HPDE6-E6E7 (cell line): ENCODE measurements around the gene HERPUD2.
A peak's percentile ranks its signal among the peaks of the same experiment; 100 is the strongest.
"Not testable (repeated sequence)": the region's sequence is repeated elsewhere in the genome, so short reads cannot be mapped to it uniquely, and the experiment has no call there.

ENCODE experiments used
- DNase-seq: peaks from one replicate; pipeline ENCODE4 v3.0.0; 2011; ENCODE audit warnings: missing footprints; ENCODE audit errors: extremely low spot score

The HERPUD2 gene

DNA sequence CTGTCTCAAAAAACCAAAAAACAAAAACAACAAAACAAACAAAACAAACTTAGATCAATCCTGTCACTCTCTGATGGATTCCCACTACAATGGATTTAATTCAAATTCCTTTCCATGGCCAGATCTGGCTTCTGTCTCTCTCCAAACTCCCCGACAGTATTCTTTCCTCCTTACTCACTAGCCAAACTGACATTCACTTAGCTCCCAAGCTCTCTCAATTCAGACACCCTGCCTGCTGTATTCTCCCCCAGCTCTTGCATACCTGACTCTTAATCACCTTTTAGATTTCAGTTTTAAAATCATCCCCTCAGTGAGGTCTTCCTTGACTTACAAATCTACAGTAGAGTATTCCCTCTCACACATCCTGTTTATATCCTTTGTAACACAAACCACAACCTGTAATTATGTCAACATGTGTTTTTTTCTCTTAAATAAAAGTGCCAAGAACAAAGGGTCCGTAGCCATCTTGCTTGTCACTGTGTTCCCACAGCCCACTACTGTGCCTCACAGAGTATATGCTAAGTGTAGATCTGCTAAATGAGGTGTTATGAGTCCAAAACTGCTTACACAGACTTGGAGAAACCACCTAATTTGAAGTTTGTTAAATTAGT lies 14.4 kb downstream of the HERPUD2 start:
- DNase-seq = no peak

DNA sequence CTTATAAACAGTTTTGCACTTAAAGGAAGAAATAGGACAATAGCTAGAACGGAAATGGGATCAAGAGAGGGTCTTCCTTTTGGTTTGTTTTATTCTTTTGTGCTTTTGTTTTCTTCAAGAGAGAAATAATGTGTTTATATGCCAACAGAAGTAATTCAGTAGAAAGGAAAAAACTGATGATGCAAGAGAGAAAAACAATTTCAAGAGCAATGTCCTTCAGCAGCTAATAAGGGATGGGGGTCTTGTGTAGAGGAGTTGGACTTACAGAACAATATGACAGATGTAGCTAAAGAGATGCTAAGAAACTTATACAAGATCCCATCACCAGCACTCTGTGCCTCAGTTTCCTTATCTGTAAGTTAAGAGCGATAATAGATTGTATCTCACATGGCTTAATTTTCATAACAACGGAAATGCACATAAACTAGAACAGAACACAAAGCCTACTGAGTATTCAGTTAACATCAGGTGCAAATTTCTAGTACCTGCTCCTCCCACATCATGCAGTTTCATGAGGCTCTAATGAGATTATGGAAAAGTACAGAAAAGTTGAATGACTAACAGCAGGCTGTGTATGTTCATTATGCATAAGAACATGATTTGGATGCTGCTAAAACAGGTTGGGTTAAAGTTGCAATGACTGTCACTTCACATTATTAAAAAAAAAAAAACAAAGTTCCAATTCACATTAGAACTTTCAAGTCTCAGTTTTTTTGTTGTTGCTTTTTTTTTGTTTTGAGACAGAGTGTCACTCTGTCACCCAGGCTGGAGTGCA lies 17.2 kb downstream of the HERPUD2 start:
- no peak for DNase-seq

DNA sequence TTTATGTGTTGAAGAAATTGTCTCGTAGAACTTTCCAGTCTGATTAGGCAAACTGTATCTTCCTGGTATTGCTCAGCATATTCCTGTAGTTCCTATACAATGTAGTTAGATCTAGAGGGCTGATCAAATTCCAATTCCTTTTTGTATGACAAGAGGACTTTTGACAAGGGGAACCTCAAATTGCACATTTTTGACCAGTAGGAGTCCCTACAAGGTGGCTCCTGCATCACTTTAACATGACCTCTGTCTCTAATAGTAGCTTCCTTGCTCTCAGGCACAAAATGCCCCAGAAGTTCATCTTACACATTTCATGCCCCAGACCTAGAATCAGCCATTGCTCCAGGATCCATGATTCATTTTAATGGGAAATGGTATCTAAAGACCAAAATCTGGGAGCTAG lies 18.7 kb downstream of the HERPUD2 start:
- no peak for DNase-seq

DNA sequence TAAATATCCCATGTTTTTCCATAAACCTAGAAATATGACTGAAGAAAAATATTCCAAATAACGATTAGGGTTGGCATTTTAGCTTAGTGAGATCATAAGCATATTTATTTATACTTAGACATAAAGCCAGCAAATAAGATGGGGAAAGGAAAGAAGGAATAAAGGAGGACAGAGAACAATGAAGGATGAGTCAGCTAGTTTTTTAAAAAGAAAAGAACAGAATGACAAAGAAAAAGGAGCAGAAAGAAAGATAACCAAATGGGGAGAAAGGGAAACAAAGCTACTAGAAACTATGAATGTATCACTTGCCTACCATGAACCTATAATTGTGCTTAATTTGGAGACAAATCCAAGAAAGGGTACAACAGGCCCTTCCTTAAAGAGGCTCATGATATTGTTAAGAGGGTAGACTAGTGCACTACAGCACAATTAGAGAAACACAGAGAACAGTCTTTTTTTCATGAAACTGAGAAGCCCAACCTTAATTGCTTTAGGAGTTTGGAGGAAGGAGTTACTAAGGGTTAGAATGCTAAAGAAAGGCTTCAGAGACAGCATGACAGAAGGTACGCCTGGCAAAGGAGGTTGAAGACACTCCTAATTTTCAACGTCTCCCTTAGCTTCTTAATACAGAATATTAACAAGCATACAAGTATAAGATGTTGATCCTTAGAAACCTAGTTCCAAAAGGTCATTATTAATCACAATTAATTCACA lies 23.9 kb downstream of the HERPUD2 start:
- no peak for DNase-seq

- not testable (repeated sequence) for DNase-seq
Measured at GRCh38 chr7:35660411-35660810, 34.5 kb downstream of the HERPUD2 start.

- no peak for DNase-seq
Measured at GRCh38 chr7:35658606-35659201, 36.2 kb downstream of the HERPUD2 start.

DNA sequence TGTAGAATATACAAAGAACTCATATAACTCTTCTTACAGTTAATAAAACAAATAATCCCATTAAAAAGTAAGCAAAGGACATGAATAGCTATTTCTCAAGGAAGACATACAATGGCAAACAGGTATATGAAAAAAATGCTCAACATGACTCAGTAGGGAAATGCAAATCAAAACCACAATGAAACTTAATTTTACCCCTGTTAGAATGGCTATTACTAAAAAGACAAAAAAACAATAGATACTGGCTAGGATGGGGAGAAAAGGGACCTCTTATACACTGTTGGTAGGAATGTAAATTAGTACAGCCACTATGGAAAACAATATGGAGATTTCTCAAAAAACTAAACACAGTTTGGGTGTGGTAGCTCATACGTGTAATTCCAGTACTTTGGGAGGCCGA lies 37.8 kb downstream of the HERPUD2 start:
- DNase-seq = no peak

DNA sequence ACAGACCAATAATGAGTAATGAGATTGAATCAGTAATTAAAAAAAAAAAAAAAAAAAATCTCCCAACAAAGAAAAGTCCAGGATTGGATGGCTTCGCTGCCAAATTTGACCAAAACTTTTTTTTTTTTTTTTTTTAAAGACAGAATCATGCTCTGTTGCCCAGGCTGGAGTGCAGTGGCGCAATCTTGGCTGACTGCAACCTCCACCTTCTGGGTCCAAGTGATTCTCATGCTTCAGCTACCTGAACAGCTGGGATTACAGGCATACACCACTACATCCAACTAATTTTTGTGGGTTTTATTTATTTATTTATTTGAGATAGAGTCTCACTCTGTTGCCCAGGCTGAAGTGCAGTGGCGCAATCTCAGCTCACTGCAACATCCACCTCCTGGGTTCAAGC lies 40.4 kb downstream of the HERPUD2 start:
- DNase-seq = not testable (repeated sequence)

DNA sequence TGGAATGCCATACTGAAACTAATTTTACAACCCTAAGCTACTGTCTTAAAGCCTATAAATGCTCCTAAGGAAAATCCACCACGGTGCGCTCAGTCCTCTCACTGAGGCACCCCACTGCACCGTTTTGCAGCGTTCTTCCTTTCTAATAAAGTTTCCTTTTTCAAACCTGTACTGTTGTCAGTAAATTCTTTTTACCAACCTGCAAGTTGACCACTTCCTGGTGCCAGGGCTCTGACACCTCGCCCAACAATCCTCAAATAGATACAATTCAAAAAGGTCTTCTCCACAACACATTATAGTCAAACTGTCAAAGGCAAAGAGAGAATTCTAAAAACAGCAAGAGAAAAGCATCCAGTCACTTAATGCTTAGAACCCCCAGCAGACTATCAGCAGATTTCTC lies 42.8 kb downstream of the HERPUD2 start:
- DNase-seq = no peak

GRCh38 chr7:35650751-35651150 lies 44.2 kb downstream of the HERPUD2 start:
- DNase-seq = no peak

DNA sequence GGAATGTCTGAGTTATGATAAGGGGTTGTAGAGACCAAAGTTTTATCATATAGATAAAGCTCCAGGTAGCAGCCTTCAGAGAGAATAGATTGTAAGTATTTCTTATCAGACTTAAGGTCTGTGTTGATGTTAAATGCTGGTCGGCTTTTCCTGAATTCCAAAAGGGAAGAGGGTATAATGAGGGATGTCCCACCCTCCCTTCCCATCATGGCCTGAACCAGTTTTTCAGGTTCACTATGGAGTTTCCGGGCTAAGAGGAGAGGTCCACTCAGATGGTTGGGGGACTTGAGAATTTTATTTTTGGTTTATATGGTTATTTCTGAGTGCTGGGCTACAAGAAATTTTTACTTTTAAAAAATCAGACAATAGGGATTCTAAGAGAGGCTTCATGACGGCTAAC lies 45.2 kb downstream of the HERPUD2 start:
- no peak for DNase-seq

DNA sequence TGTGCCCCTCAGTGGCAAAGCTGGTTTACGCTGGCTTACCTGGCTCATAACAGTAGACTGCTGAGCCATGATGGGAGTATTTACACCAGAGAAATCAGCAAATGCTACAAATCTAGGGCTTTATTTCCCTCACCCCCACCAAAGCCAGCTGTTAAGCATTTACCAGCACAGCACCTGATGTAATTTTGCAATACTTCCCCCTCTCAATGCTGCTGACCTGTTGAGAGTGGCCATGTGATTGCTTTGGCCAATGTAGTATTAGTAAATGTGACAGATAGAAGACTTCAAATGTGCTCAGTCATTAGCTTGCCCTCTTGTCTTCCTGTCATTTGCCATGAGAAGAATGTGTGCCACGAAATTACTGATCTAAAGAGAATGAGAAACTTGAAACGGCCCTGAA lies 46.6 kb downstream of the HERPUD2 start:
- DNase-seq = no peak

DNA sequence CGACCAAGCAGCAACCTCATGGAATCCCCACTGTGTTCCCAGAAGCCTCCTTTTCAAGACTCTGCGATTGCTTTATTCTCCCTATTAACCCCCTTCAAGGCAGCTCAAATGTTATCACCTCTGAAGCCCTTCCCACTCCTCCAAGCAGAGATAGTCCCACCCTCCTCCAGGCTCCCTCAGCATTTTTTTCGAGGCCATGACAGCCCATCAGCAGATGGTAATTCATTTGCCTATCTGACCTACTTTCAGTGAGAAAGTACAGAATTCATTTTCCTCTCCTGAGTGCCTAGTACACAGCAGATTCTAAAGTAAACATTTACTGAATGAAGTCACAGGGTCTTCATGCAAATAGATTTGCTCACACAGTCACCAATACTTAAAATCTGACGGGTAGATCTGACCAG lies 47.8 kb downstream of the HERPUD2 start:
- no peak for DNase-seq

GRCh38 chr7:35646289-35647023 lies 48.5 kb downstream of the HERPUD2 start:
- no peak for DNase-seq

DNA sequence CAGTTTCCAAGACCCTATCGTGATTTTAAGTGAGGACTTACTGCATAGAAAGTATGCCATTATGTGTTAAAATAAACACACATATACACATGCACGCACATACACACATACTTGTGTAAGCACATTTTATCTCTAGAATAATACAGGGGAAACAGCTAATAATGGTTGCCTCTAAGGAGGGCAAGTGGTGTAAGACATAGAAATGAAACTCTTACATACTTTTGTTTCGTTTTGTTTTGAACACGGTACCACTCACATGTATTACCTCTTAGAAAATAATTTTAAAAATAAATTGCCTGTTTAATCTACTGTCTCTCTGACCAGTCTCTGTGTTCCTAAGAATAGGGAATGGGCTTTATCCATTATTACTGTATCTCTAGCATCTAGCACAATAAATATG lies 49.2 kb downstream of the HERPUD2 start:
- no peak for DNase-seq

GRCh38 chr7:35630024-35630972 lies 64.6 kb downstream of the HERPUD2 start:
- no peak for DNase-seq

DNA sequence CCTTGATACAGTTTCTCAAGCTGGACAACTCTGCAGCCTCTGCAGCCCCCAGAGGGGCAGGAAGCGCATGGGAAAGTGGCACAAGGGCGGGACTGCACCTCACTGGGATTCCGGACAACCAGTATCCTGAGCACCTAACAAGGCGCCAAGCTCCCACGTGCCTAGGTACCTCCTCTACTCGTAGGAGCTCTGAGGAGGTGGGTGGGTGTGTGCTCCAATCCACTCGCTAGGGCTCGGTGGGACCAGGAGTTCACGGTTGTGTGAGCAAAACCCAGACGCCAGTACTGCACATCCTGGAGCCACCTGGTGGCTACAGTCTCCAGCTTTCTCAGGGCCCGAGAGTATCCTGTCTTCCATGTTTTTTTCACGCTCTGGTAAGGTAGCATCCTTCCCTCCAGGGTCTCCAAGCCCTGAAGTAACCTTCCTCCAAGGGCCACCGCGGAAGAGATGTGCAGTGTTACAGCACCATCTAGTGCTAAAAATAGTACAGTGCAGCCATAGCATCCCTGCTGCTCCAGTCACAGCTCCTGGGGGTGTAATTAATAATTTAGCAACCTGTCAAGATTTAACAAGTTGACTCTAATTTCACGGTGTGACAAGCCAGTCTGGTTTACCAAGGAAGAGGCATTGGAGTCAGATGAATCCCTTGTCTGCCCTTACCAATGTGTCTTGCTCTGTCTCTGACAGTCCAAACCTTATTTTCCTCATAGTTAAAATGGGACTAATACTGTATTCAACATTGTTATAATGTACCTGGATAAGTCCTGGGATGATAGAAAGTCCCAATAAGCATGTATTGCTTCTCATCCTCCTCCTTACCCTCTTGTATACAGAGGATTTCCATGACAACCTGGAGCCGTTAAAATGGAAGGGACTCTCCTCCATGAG lies 70.4 kb downstream of the HERPUD2 start:
- DNase-seq = peak; percentile 49

DNA sequence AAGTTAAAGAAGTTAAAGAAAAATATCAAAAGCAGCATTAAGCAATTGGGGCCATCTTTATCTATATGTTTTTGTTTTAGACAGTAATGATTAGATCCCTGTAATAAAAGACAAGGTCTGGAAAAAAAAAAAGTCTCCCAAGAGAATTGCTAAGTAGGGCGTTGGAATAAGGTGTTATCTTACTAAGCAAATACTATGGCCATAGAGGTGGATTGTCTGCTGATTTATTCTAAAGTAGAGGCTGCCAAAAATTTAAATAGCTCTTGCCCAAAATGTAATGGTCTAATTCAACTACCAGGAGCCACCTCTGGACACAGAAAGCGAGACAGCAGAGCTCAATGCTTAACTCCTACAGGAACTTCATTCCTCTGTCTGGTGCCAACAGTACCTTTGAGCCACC lies 71.6 kb downstream of the HERPUD2 start:
- no peak for DNase-seq

- no peak for DNase-seq
Measured at GRCh38 chr7:35619863-35620262, 75.1 kb downstream of the HERPUD2 start.

- DNase-seq = no peak
Measured at GRCh38 chr7:35617041-35617440, 77.9 kb downstream of the HERPUD2 start.
